Keratinocyte (primary cell): ENCODE data around the gene ZNF598. TPM values are rescaled to one million over a fixed set of nuclear protein-coding genes. Genes with fewer than 3 reads are reported as not detected.
A peak's percentile ranks its signal among the peaks of the same experiment; 100 is the strongest.

Experiments used
- DNase-seq: peaks from one replicate; pipeline ENCODE4 v3.0.0-alpha.2; 2011; ENCODE audit warnings: low read depth, missing footprints, low spot score
- FAIRE-seq: peaks from 2 replicates; lab custom pipeline; 2011; peaks lifted over from hg19 to GRCh38; lab: Jason Lieb, UNC
- H2AFZ ChIP-seq: 2 replicates; pipeline ENCODE4 v1.6.0; 2012; ENCODE audit warnings: low read length, control low read depth, inconsistent platforms; ENCODE audit not compliant: control insufficient read depth
- H3K27ac ChIP-seq: 2 replicates; pipeline ENCODE4 v1.5.1; 2011; ENCODE audit warnings: low read length; ENCODE audit not compliant: control insufficient read depth, insufficient read depth
- H3K27me3 ChIP-seq: 3 replicates; pipeline ENCODE4 v1.6.0; 2011; ENCODE audit warnings: low read length; ENCODE audit not compliant: control insufficient read depth, insufficient read depth; ENCODE audit errors: extremely low read depth
- H3K36me3 ChIP-seq, 2 experiments: 2 replicates in 1 of 2; 3 replicates in 1 of 2; pipeline ENCODE4 v1.5.1; 2011; ENCODE audit warnings: low read length in 2 of 2, mild to moderate bottlenecking in 1 of 2; ENCODE audit not compliant: control insufficient read depth in 2 of 2, insufficient read depth in 2 of 2; ENCODE audit errors: extremely low read depth in 1 of 2
- H3K4me1 ChIP-seq: 3 replicates; pipeline ENCODE4 v1.5.1; 2011; ENCODE audit warnings: low read length; ENCODE audit not compliant: control insufficient read depth, insufficient read depth; ENCODE audit errors: extremely low read depth
- H3K4me2 ChIP-seq: 3 replicates; pipeline ENCODE4 v1.6.0; 2011; ENCODE audit warnings: low read depth, low read length; ENCODE audit not compliant: control insufficient read depth, insufficient read depth; ENCODE audit errors: extremely low read depth
- H3K4me3 ChIP-seq, 3 experiments: fragments of 200-600 bp in 1 of 3; sonication (generic) in 1 of 3; 2 replicates in 2 of 3; 3 replicates in 1 of 3; pipeline ENCODE4 v1.5.1; 2011 to 2016; ENCODE audit warnings: low read length in 3 of 3, mild to moderate bottlenecking in 3 of 3, control low read depth in 2 of 3, inconsistent platforms in 1 of 3, low read depth in 1 of 3, mixed read lengths in 1 of 3, mixed run types in 1 of 3, moderate library complexity in 1 of 3; ENCODE audit not compliant: control insufficient read depth in 2 of 3, insufficient read depth in 2 of 3; ENCODE audit errors: extremely low read depth in 1 of 3
- H3K79me2 ChIP-seq: 2 replicates; pipeline ENCODE4 v1.6.0; 2012; ENCODE audit warnings: low read length; ENCODE audit not compliant: control insufficient read depth, insufficient read depth
- H3K9ac ChIP-seq: 3 replicates; pipeline ENCODE4 v1.6.0; 2011; ENCODE audit warnings: low read length; ENCODE audit not compliant: control insufficient read depth, insufficient read depth; ENCODE audit errors: extremely low read depth
- H3K9me1 ChIP-seq: 3 replicates; pipeline ENCODE4 v1.6.0; 2011; ENCODE audit warnings: low read length; ENCODE audit not compliant: control insufficient read depth, insufficient read depth; ENCODE audit errors: extremely low read depth
- H3K9me3 ChIP-seq: 2 replicates; pipeline ENCODE4 v1.5.1; 2012; ENCODE audit warnings: low read depth, low read length; ENCODE audit not compliant: control insufficient read depth
- H4K20me1 ChIP-seq: 3 replicates; pipeline ENCODE4 v1.6.0; 2011; ENCODE audit warnings: low read length; ENCODE audit not compliant: control insufficient read depth, insufficient read depth; ENCODE audit errors: extremely low read depth
- EZH2 ChIP-seq: IDR thresholded peaks from one replicate; pipeline ENCODE4 v1.6.1; 2012; ENCODE audit warnings: inconsistent platforms, mild to moderate bottlenecking, low read length, moderate library complexity
- dilution Hi-C: fragments of 300-500 bp; cut with MboI; formaldehyde crosslinking; loops from one replicate; pipeline ENCODE4 v1.7.0; 2020; ENCODE audit warnings: low sequenced_read_pairs; ENCODE audit not compliant: extremely low pct_ligation_motif_present
- polyA plus RNA-seq, 5 experiments: library from polyadenylated mRNA; depleted of rRNA in 3 of 5; stranded (reverse) in 3 of 5; stranded (forward) in 1 of 5; unstranded in 1 of 5; fragments of >200 nt; gene quantifications; 1 replicate in 1 of 5; 2 replicates in 3 of 5; 3 replicates in 1 of 5; pipeline versions ENCODE4 v1.2.1 to v1.2.3, GENCODE V29; 2011 to 2012; ENCODE audit warnings: missing spikeins in 2 of 5, low read depth in 1 of 5, low replicate concordance in 1 of 5
- TF ChIP-seq, protein P1 (sequence below), 3 experiments: IDR thresholded peaks in 1 of 3; conservative IDR thresholded peaks in 1 of 3; optimal IDR thresholded peaks in 1 of 3; 2 replicates in 2 of 3; 3 replicates in 1 of 3; pipeline versions ENCODE3 to v1.5.1; 2011; ENCODE audit warnings: low read length in 3 of 3, mild to moderate bottlenecking in 3 of 3, moderate library complexity in 2 of 3, control low read depth in 1 of 3, inconsistent platforms in 1 of 3; ENCODE audit not compliant: insufficient read depth in 2 of 3; ENCODE audit errors: extremely low read depth in 1 of 3

The ZNF598 gene
- polyA plus RNA-seq, 1 donor (not counting 4 experiments of a cell fraction or from before 2014, with no cell fraction given): 18.0 TPM

DNA sequence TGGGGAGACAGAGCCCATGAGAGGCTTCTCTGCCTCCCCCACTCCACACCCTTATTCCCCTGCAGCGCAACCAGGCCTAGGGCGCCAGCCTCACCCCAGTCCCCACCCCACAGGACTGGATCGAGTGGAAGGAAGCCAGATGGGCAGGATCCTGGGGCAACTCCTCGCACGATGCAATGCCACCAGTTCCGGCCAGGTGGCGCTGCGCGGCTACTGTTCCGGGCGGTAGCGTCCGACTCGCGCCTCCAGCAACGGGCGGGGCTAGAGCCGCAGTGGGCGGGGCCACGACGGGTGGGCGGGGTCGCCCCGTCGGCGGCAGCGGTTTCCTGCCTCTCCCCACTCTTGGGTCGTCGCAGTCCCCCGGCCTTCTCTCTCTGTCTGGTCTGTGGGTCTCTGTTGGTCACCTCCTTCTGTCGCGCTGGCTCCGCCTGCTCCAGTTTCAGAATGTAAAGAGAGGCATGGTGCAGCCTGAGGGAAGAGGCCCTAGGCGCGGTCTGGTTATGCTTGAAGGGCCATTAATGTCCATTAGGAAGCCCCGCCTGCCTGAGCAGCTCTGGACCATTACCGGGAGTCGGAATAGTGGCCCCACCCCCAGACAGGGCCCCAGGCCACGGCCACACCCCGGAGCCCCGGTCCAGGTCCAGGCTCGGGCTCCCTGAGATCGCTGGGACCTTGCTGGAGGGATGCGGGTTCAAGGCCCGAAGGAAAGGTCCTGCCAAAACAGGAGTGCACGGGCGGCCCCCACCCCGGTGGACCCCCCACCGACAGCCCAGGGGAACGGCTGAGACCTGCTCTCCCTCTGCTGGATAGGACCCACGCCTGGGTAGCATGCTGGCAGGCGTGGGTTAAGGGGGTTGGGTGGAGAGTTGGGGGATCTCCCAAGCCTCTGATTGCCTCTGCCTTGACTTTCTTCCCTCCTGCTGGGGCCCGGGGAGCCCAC is 13.7 kb upstream of the ZNF598 start:
- no peak overlapping the region for H3K9ac ChIP-seq
- H3K4me2 ChIP-seq: peak overlapping the region; percentile 79
- FAIRE-seq: peak; percentile 70
- no peaks in the 10 kb centered on the region for H4K20me1 ChIP-seq
- H3K27ac ChIP-seq: no peak overlapping the region
- DNase-seq: peak; percentile 62
- no peaks in the 10 kb centered on the region for H3K36me3 ChIP-seq
- H3K9me3 ChIP-seq: no peaks in the 10 kb centered on the region
- peaks cover 15% of the 10 kb centered on the region for H3K4me1 ChIP-seq
- peaks cover 24% of the 10 kb centered on the region for H3K27me3 ChIP-seq
- TF ChIP-seq, protein P1, sequence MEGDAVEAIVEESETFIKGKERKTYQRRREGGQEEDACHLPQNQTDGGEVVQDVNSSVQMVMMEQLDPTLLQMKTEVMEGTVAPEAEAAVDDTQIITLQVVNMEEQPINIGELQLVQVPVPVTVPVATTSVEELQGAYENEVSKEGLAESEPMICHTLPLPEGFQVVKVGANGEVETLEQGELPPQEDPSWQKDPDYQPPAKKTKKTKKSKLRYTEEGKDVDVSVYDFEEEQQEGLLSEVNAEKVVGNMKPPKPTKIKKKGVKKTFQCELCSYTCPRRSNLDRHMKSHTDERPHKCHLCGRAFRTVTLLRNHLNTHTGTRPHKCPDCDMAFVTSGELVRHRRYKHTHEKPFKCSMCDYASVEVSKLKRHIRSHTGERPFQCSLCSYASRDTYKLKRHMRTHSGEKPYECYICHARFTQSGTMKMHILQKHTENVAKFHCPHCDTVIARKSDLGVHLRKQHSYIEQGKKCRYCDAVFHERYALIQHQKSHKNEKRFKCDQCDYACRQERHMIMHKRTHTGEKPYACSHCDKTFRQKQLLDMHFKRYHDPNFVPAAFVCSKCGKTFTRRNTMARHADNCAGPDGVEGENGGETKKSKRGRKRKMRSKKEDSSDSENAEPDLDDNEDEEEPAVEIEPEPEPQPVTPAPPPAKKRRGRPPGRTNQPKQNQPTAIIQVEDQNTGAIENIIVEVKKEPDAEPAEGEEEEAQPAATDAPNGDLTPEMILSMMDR (optimal IDR thresholded peaks at IDR 0.05 in 1 of 3, IDR thresholded peaks at IDR 0.05 in 1 of 3, conservative IDR thresholded peaks at IDR 0.05 in 1 of 3; ENCODE audit: extremely low read depth in 1 of 3, insufficient read depth in 2 of 3, low read length in 3 of 3): peak; percentile 79 to 100 (median 96)
- TF ChIP-seq EZH2: no peak
- dilution Hi-C loops: no loop called here
- no peaks in the 10 kb centered on the region for H3K79me2 ChIP-seq
- H3K9me1 ChIP-seq: no peaks in the 10 kb centered on the region
- peak overlapping the region; percentile 82 for H2AFZ ChIP-seq
- peak overlapping the region in 2 of 3 experiments; percentile 38 to 55 for H3K4me3 ChIP-seq

DNA sequence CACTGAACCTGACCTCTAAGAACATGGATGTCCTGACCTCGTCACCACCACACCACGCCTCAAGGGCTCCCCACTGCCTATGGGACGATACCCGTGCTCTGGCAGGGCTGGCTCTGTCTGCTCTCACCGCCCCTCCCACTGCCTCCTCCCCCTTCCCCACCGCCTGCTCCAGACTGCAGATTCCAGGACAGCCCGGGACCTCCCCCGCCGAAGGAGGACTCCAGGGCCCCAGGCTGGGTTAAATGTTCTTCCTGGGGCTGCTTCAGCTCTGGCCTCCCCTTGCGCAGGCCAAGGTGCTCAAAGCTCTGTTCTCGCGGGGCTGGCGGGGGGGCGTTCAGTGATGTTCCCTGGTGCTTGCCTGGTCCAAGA is 13.1 kb upstream of the ZNF598 start:
- dilution Hi-C loops: no loop called here
- peaks cover 24% of the 10 kb centered on the region for H3K27me3 ChIP-seq
- DNase-seq (no peak), FAIRE-seq (no peak)
- no peak overlapping the region for H3K9ac ChIP-seq
- no peaks in the 10 kb centered on the region for H3K79me2 ChIP-seq
- no peaks in the 10 kb centered on the region for H3K9me1 ChIP-seq
- no peaks in the 10 kb centered on the region for H4K20me1 ChIP-seq
- peak overlapping the region in 1 of 3 experiments; percentile 55 for H3K4me3 ChIP-seq
- H3K4me2 ChIP-seq: peak overlapping the region; percentile 79
- H2AFZ ChIP-seq: peak overlapping the region; percentile 82
- H3K4me1 ChIP-seq: peaks cover 14% of the 10 kb centered on the region
- no peak overlapping the region for H3K27ac ChIP-seq
- no peaks in the 10 kb centered on the region for H3K9me3 ChIP-seq
- no peaks in the 10 kb centered on the region for H3K36me3 ChIP-seq
- TF ChIP-seq EZH2: no peak
- TF ChIP-seq, protein P1 (optimal IDR thresholded peaks at IDR 0.05 in 1 of 3, IDR thresholded peaks at IDR 0.05 in 1 of 3, conservative IDR thresholded peaks at IDR 0.05 in 1 of 3; ENCODE audit: extremely low read depth in 1 of 3, insufficient read depth in 2 of 3, low read length in 3 of 3): no peak
